Upper lobe of right lung (tissue), 1 donor: Measurements from ENCODE around the gene OPN3. TPM values are rescaled to one million over a fixed set of nuclear protein-coding genes. Genes with fewer than 3 reads are reported as not detected.

Experiments used
- ATAC-seq: fragments of 200-7000 bp; cut with Tn5 transposase; one replicate; pipeline ENCODE4 v1.9.1; 2020; ENCODE audit warnings: mild to moderate bottlenecking, moderate library complexity
- DNase-seq: peaks from one replicate; pipeline ENCODE4 v3.0.0-alpha.2; 2020
- H3K27ac ChIP-seq: fragments of 200-600 bp; one replicate; pipeline ENCODE4 v1.8.0; 2022
- H3K27me3 ChIP-seq: fragments of 200-600 bp; one replicate; pipeline ENCODE4 v1.8.0; 2022; ENCODE audit warnings: mild to moderate bottlenecking
- H3K36me3 ChIP-seq: fragments of 200-600 bp; one replicate; pipeline ENCODE4 v1.8.0; 2022
- H3K4me1 ChIP-seq: fragments of 200-600 bp; one replicate; pipeline ENCODE4 v1.8.0; 2022
- H3K4me3 ChIP-seq: fragments of 200-600 bp; one replicate; pipeline ENCODE4 v1.8.0; 2022; ENCODE audit warnings: mild to moderate bottlenecking
- H3K9me3 ChIP-seq: fragments of 200-600 bp; one replicate; pipeline ENCODE4 v1.8.0; 2022
- CTCF ChIP-seq: fragments of 200-600 bp; IDR thresholded peaks from one replicate; pipeline ENCODE4 v1.8.0; 2022; ENCODE audit warnings: antibody characterized with exemption
- intact Hi-C: fragments of 100-400 bp; cut with DNase I; formaldehyde crosslinking; loops from one replicate; pipeline ENCODE4 v1.11.0; 2022
- total RNA-seq: library from RNA; stranded (reverse); fragmentation: NEBNext Ultra II Directional; extraction: Animal tissue kit (Norgen Biotek cat#: 25700); gene quantifications from one replicate; pipeline ENCODE4 v1.2.1, GENCODE V29; 2021
- donor health status: DM: no; HTN: yes; CAD: no; lungs with severe emphysema.

OPN3 gene
- total RNA-seq, 1 donor from 2014 or later = 40.8 TPM

GRCh38 chr1:241586905-241587512, 53.2 kb downstream of the OPN3 start:
- H3K27me3 ChIP-seq = no peaks in the 10 kb centered on the region
- no peaks in the 10 kb centered on the region for H3K4me1 ChIP-seq
- DNase-seq (no peak), ATAC-seq (no peak)
- H3K27ac ChIP-seq = no peak overlapping the region
- intact Hi-C loops = no loop called here
- no peaks in the 10 kb centered on the region for H3K9me3 ChIP-seq
- no peaks in the 10 kb centered on the region for H3K36me3 ChIP-seq
- no peak overlapping the region for H3K4me3 ChIP-seq
- no peak for TF ChIP-seq CTCF

DNA sequence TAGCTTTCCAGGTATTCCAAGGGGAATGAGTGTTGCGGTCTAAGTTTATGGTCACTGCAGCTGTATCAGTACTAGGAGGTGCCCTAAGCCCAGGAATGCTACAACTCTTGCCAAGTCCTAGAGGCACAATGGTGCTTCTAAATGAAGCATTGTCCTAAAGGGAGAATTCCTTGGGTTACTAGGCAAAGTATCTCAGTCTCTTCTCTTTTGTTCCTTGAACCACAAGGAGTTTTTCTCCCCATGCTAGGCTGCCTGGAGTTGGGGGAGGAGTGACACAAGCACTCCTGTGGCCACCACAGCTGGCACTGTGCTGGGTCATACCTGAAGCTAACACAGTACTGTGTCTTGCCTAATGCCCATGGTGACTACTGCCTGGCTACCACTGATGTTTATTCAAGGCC, 57.2 kb downstream of the OPN3 start:
- Histone ChIP-seq H3K4me1 (no peaks in the 10 kb centered on the region), H3K36me3 (no peaks in the 10 kb centered on the region), H3K27ac (no peak overlapping the region), H3K9me3 (no peaks in the 10 kb centered on the region), H3K27me3 (no peaks in the 10 kb centered on the region), H3K4me3 (no peak overlapping the region)
- no peak for DNase-seq
- intact Hi-C loops = no loop called here
- peak; percentile 57 for ATAC-seq
- TF ChIP-seq CTCF = no peak

- TF ChIP-seq CTCF = no peak
- ATAC-seq (peak; percentile 98), DNase-seq (peak; percentile 68)
- H3K9me3 ChIP-seq = no peaks in the 10 kb centered on the region
- H3K27ac ChIP-seq = no peak overlapping the region
- H3K4me3 ChIP-seq = no peak overlapping the region
- intact Hi-C loops = no loop called here
- H3K4me1 ChIP-seq = no peaks in the 10 kb centered on the region
- no peaks in the 10 kb centered on the region for H3K27me3 ChIP-seq
- H3K36me3 ChIP-seq = no peaks in the 10 kb centered on the region
Observed at GRCh38 chr1:241579434-241579833, 60.7 kb downstream of the OPN3 start.

GRCh38 chr1:241574154-241574553, 66.0 kb downstream of the OPN3 start:
- no peak for TF ChIP-seq CTCF

DNA sequence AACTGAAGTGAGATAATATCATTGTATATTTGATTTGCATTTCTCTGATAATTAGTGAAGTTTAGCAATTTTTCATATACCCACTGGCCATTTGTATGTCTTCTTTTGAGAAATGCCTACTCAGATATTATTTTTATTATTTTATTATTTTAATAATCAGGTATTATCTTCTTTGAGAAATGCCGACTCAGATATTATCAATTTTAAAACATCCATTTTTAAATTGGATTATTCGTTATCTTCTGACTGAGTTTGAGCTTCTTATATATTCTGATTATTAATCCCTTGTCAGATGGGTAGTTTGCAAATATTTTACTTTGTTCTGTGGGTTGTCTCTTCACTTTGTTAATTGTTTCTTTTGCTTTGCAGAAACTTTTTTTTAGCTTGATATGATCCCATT, 70.3 kb downstream of the OPN3 start:
- Histone ChIP-seq H3K27me3 (no peaks in the 10 kb centered on the region), H3K36me3 (no peaks in the 10 kb centered on the region), H3K4me1 (no peaks in the 10 kb centered on the region), H3K4me3 (no peak overlapping the region), H3K9me3 (no peaks in the 10 kb centered on the region), H3K27ac (no peak overlapping the region)
- no peak for TF ChIP-seq CTCF
- ATAC-seq (no peak), DNase-seq (no peak)
- intact Hi-C loops = no loop called here

More at GRCh38 chr1:241574154-241574553, 66.0 kb downstream of the OPN3 start:
- Histone ChIP-seq H3K27me3 (no peaks in the 10 kb centered on the region), H3K36me3 (no peaks in the 10 kb centered on the region), H3K4me1 (no peaks in the 10 kb centered on the region), H3K9me3 (no peaks in the 10 kb centered on the region), H3K4me3 (no peak overlapping the region), H3K27ac (no peak overlapping the region)
- DNase-seq = no peak
- ATAC-seq = no peak
- intact Hi-C loops = no loop called here

- intact Hi-C loops = no loop called here
- DNase-seq (no peak), ATAC-seq (no peak)
- H3K27ac ChIP-seq = no peak overlapping the region
- no peaks in the 10 kb centered on the region for H3K27me3 ChIP-seq
- no peak for TF ChIP-seq CTCF
- H3K4me1 ChIP-seq = no peaks in the 10 kb centered on the region
- H3K4me3 ChIP-seq = no peak overlapping the region
- H3K36me3 ChIP-seq = no peaks in the 10 kb centered on the region
- no peaks in the 10 kb centered on the region for H3K9me3 ChIP-seq
Observed at GRCh38 chr1:241560849-241561187, 79.4 kb downstream of the OPN3 start.
